IMR-90 (cell line): ENCODE data around the gene LRRC14B. TPM values are rescaled to one million over a fixed set of nuclear protein-coding genes. Genes with fewer than 3 reads are reported as not detected.

Experiments used
- ATAC-seq: fragments of 200-7000 bp; cut with Tn5 transposase; 2 replicates; pipeline ENCODE4 v1.9.1; 2020; ENCODE audit warnings: low read depth, mild to moderate bottlenecking, moderate library complexity
- BruUV-seq: library from RNA; stranded (reverse); fragments of 400-500 nt; replicated peaks from 2 replicates; lab custom pipeline; 2021; lab: Mats Ljungman, UMichigan
- CTCF ChIA-PET: fragments of 300-600 bp; formaldehyde crosslinking; extraction: SDS; loops from one replicate; lab custom pipeline; 2021; ENCODE audit warnings: antibody characterized with exemption; lab: Yijun Ruan, JAX
- POLR2A ChIA-PET: fragments of 300-600 bp; sonication (Branson Sonifier 250); formaldehyde crosslinking; loops from one replicate; lab custom pipeline; 2022; ENCODE audit warnings: antibody characterized with exemption; ENCODE audit not compliant: unreplicated experiment; lab: Charles Lee
- DNase-seq: peaks from one replicate; pipeline ENCODE4 v3.0.0; 2013
- H2AFZ ChIP-seq: replicated peaks from 2 replicates; pipeline ENCODE3; 2013; ENCODE audit warnings: low read length, mild to moderate bottlenecking; ENCODE audit not compliant: poor library complexity
- H2AK5ac ChIP-seq: 2 replicates; pipeline ENCODE4 v1.6.1; 2013; ENCODE audit warnings: low read depth, low read length, inconsistent platforms
- H2AK9ac ChIP-seq: replicated peaks from 2 replicates; pipeline ENCODE3; 2013; ENCODE audit warnings: mild to moderate bottlenecking, low read depth, low read length, moderate library complexity; ENCODE audit not compliant: poor library complexity
- H2BK120ac ChIP-seq: 2 replicates; pipeline ENCODE4 v1.6.1; 2013; ENCODE audit warnings: low read depth, low read length, inconsistent platforms
- H2BK15ac ChIP-seq: 3 replicates; pipeline ENCODE4 v1.6.1; 2013; ENCODE audit warnings: low read depth, low read length, inconsistent platforms
- H2BK20ac ChIP-seq: 2 replicates; pipeline ENCODE4 v1.6.1; 2013; ENCODE audit warnings: low read depth, mild to moderate bottlenecking, inconsistent platforms, low read length, moderate library complexity
- H2BK5ac ChIP-seq: 2 replicates; pipeline ENCODE4 v1.6.1; 2013; ENCODE audit warnings: mild to moderate bottlenecking, low read depth, low read length, inconsistent platforms; ENCODE audit not compliant: poor library complexity, severe bottlenecking
- H3K14ac ChIP-seq: replicated peaks from 2 replicates; pipeline ENCODE4 v1.6.1; 2013; ENCODE audit warnings: low read depth, low read length, inconsistent platforms
- H3K18ac ChIP-seq: 2 replicates; pipeline ENCODE4 v1.6.1; 2013; ENCODE audit warnings: low read depth, low read length, control low read depth
- H3K23ac ChIP-seq: 2 replicates; pipeline ENCODE4 v1.6.1; 2013; ENCODE audit warnings: low read depth, low read length, inconsistent platforms
- H3K27ac ChIP-seq: 2 replicates; pipeline ENCODE4 v1.5.1; 2013; ENCODE audit warnings: mild to moderate bottlenecking, control low read depth, low read length; ENCODE audit not compliant: insufficient read depth
- H3K27me3 ChIP-seq: 2 replicates; pipeline ENCODE4 v1.6.1; 2013; ENCODE audit warnings: low read length; ENCODE audit not compliant: control insufficient read depth, insufficient read depth
- H3K36me3 ChIP-seq: 2 replicates; pipeline ENCODE4 v1.6.1; 2013; ENCODE audit warnings: low read length, mixed read lengths; ENCODE audit not compliant: control insufficient read depth, insufficient read depth
- H3K4ac ChIP-seq: 2 replicates; pipeline ENCODE4 v1.6.1; 2013; ENCODE audit warnings: low read depth, low read length, inconsistent platforms
- H3K4me1 ChIP-seq: 2 replicates; pipeline ENCODE4 v1.6.1; 2013; ENCODE audit warnings: low read length, mixed read lengths; ENCODE audit not compliant: control insufficient read depth, insufficient read depth
- H3K4me2 ChIP-seq: 2 replicates; pipeline ENCODE4 v1.6.1; 2013; ENCODE audit warnings: low read depth, mild to moderate bottlenecking, control low read depth, low read length, moderate library complexity
- H3K4me3 ChIP-seq: 2 replicates; pipeline ENCODE4 v1.5.1; 2013; ENCODE audit warnings: low read depth, mild to moderate bottlenecking, control low read depth, low read length, moderate library complexity; ENCODE audit not compliant: insufficient read depth
- H3K56ac ChIP-seq: 2 replicates; pipeline ENCODE4 v1.6.1; 2013; ENCODE audit warnings: low read length, inconsistent platforms; ENCODE audit not compliant: insufficient read depth; ENCODE audit errors: extremely low read depth
- H3K79me1 ChIP-seq, 2 experiments: 2 replicates each; pipeline ENCODE4 v1.6.1; 2013; ENCODE audit warnings: low read length in 2 of 2, inconsistent platforms in 1 of 2, low read depth in 1 of 2
- H3K9ac ChIP-seq: 2 replicates; pipeline ENCODE4 v1.6.1; 2013; ENCODE audit warnings: low read depth, low read length, control low read depth
- H3K9me1 ChIP-seq: 2 replicates; pipeline ENCODE4 v1.6.1; 2013; ENCODE audit warnings: low read length, inconsistent platforms; ENCODE audit not compliant: insufficient read depth
- H3K9me3 ChIP-seq: 2 replicates; pipeline ENCODE4 v1.6.1; 2013; ENCODE audit warnings: low read length; ENCODE audit not compliant: control insufficient read depth, insufficient read depth
- H4K20me1 ChIP-seq: 2 replicates; pipeline ENCODE4 v1.6.1; 2013; ENCODE audit warnings: low read length, inconsistent platforms; ENCODE audit not compliant: insufficient read depth
- H4K5ac ChIP-seq: 2 replicates; pipeline ENCODE4 v1.6.1; 2013; ENCODE audit warnings: mild to moderate bottlenecking, low read depth, low read length, control low read depth
- H4K8ac ChIP-seq, 2 experiments: 2 replicates each; pipeline ENCODE4 v1.6.1; 2013; ENCODE audit warnings: low read depth in 2 of 2, low read length in 2 of 2, control low read depth in 1 of 2, inconsistent platforms in 1 of 2
- H4K91ac ChIP-seq: 2 replicates; pipeline ENCODE4 v1.6.1; 2013; ENCODE audit warnings: low read depth, low read length, inconsistent platforms; ENCODE audit not compliant: insufficient read depth
- RAD21 ChIP-seq: IDR thresholded peaks from 2 replicates; pipeline ENCODE4 v1.6.1; 2012; ENCODE audit warnings: low read length, improper control_type of control experiment
- WGBS, 2 experiments: methylation state at CpG; one replicate each; pipeline versions ENCODE4 v1.1.5 to v1.1.7; 2013; ENCODE audit warnings: missing lambda C conversion rate in 2 of 2; ENCODE audit not compliant: insufficient read length in 1 of 2; ENCODE audit errors: extremely low coverage in 2 of 2; 5-methylcytosine and 5-hydroxymethylcytosine counted together
- dilution Hi-C: fragments of 300-500 bp; cut with HindIII; formaldehyde crosslinking; loops from one replicate; pipeline ENCODE4 v1.14.3; 2018; ENCODE audit warnings: low sequenced_read_pairs; ENCODE audit not compliant: unreplicated experiment
- in situ Hi-C: fragments of 300-500 bp; cut with MboI; formaldehyde crosslinking; loops from 3 replicates; pipeline ENCODE4 v1.14.3; 2019; ENCODE audit warnings: low sequenced_read_pairs, inconsistent platforms, mixed read lengths
- intact Hi-C: fragments of 100-400 bp; cut with micrococcal nuclease; formaldehyde crosslinking; loops from 2 replicates; pipeline ENCODE4 v1.10.0; 2022
- polyA plus RNA-seq, 3 experiments: library from polyadenylated mRNA; depleted of rRNA; stranded (reverse); fragments of >200 nt; gene quantifications; 2 replicates each; pipeline ENCODE4 v1.2.3, GENCODE V29; 2012; ENCODE audit warnings: low replicate concordance in 1 of 3
- total RNA-seq: library from RNA; depleted of rRNA; stranded (reverse); fragments of >200 nt; gene quantifications from 2 replicates; pipeline ENCODE4 v1.2.3, GENCODE V29; 2012

LRRC14B gene
- total and polyA plus RNA-seq, 2 of the 4 experiments (the other 2 are of a cell fraction): not detected

DNA sequence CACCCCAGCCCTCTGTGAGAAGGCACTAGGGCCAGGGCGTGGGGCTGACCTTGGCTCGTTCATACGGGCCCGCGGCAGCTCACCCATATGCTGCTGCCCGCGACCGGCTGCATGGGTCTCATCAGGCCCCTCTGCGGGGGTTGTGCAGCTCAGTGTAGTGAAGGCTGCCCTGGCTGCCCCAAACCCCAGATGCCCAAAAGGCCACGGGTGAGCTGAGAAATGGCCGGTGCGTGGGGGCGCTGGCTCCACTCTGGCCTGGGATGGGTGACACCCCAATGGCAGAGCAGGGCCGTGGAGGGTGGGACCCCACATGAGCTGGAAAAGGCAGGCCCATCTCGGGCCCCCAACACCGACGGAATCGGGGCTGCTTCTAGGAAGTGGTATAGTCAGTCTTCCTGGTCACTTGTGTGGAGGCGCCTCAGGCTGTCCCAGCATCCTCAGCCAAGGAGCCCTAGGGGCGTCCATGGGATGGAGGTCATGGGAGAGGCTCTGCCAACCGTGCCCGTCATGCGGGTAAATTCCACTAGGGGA, 19.4 kb upstream of the LRRC14B start:
- Histone ChIP-seq H3K9ac (no peak overlapping the region), H3K9me3 (no peaks in the 10 kb centered on the region), H3K18ac (no peak overlapping the region), H3K27me3 (peaks cover 3% of the 10 kb centered on the region; the same call in 1 of the 2 replicates), H3K27ac (no peak overlapping the region), H4K20me1 (no peaks in the 10 kb centered on the region), H2AFZ (no peak overlapping the region), H2BK120ac (no peak overlapping the region), H3K36me3 (no peaks in the 10 kb centered on the region), H3K9me1 (peaks cover 24% of the 10 kb centered on the region; the same call in 1 of the 2 replicates), H2AK5ac (no peak overlapping the region), H3K23ac (no peak overlapping the region), H3K56ac (no peak overlapping the region), H3K4me3 (no peak overlapping the region), H3K4ac (no peak overlapping the region), H2BK5ac (no peak overlapping the region), H4K5ac (no peak overlapping the region), H3K4me2 (no peak overlapping the region), H3K4me1 (peaks cover 19% of the 10 kb centered on the region), H4K8ac (no peak overlapping the region), H2BK15ac (no peak overlapping the region), H4K91ac (no peak overlapping the region), H3K14ac (no peak overlapping the region), H3K79me1 (no peaks in the 10 kb centered on the region; a peak in 1 of 4 replicates), H2AK9ac (no peak overlapping the region), H2BK20ac (no peak overlapping the region)
- BruUV-seq: no TSS peak
- intact Hi-C loops (no loop called here), in situ Hi-C loops (no loop called here), dilution Hi-C loops (no loop called here)
- ChIA-PET POLR2A (no interaction called here), CTCF (interaction anchor here (2.2 kb wide), 1 partner anchor 16 kb away, joined by 7 read pairs; no protein-coding TSS in a partner anchor)
- no peak for DNase-seq
- ATAC-seq: no peak
- 91% methylated on average over 12 of the region's 23 CpGs; no CpG with 5 or more reads in 1 of the 2 experiments for WGBS, 2 experiments
- TF ChIP-seq RAD21: no peak
